ENCODE results near the gene MRPL17.

MRPL17 gene

DNA sequence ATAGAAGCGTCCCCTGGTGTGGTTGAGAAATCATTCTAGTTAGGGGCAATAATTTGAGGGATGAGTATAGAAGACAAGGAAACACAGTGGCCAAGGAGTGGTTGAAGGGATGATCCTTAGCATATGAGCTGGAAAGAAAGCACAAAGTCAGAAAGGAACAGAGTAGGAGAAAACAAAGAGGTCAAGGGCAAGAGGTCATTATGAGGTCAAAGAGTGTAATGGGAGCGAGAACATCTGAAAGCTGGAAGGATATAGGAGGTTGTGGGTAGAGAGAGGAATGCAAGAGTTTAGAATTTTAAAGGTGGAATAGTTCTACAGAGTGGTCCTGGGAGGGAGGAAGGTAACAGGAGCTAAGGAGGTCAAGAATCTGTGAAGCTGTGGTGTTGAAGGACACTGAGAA lies 29.5 kb downstream of the MRPL17 start:
- Mint-ChIP-seq H3K4me3 (no peak overlapping the region), H3K27ac (no peak overlapping the region), H3K36me3 (no peaks in the 10 kb centered on the region), H3K27me3 (no peaks in the 10 kb centered on the region), H3K4me1 (ENCODE audit: low read depth) (peaks cover 2% of the 10 kb centered on the region), H3K9me3 (ENCODE audit: low read depth) (no peaks in the 10 kb centered on the region)

DNA sequence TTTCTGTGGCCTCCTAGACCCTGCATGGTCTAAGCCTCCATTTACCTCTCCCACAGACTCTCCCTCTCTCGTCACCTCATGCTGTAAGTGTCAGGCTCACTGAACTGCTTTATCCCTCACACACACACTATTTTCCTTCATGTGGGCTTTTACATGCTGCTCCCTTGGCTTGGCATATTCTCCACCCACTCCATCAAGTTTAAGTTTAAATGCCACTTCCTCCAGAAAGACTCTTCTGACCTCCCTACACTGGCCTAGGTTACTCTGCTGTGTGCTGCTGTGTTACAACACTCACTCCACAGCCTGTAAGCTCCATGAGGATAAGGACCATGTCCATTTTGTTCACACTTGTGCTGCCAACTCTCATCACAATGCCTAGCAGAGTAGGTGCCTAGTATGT lies 30.0 kb downstream of the MRPL17 start:
- H3K4me1 Mint-ChIP-seq (ENCODE audit: low read depth) = peaks cover 2% of the 10 kb centered on the region
- no peak overlapping the region for H3K27ac Mint-ChIP-seq
- no peaks in the 10 kb centered on the region for H3K9me3 Mint-ChIP-seq (ENCODE audit: low read depth)

DNA sequence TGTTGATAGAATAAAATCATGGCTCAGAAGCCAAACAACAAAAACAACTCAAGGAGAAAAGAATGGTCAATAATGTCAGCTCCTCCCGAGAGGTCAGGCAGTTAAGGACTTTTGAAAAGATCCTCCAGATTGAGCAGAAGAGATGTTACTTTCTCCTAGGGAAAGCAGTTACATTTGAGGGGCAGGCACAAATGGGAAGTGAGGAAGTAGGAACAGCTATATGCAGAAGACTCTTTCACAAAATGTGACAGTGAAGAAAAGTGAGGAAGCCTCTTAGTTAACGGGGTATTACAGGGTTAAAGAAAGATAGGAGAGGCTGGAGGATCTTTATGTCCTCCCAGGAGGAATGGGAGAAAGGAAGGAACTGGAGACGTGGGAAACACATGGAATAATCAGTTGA lies 31.0 kb downstream of the MRPL17 start:
- H3K4me1 Mint-ChIP-seq (ENCODE audit: low read depth) = peaks cover 2% of the 10 kb centered on the region
- H3K9me3 Mint-ChIP-seq (ENCODE audit: low read depth) = no peaks in the 10 kb centered on the region
- no peaks in the 10 kb centered on the region for H3K36me3 Mint-ChIP-seq
- H3K27me3 Mint-ChIP-seq = no peaks in the 10 kb centered on the region
- H3K27ac Mint-ChIP-seq = no peak overlapping the region
- H3K4me3 Mint-ChIP-seq = no peak overlapping the region

More for the DNA sequence above, 30.0 kb downstream of the MRPL17 start:
- Mint-ChIP-seq H3K4me3 (no peak overlapping the region), H3K36me3 (no peaks in the 10 kb centered on the region), H3K27me3 (no peaks in the 10 kb centered on the region)

DNA sequence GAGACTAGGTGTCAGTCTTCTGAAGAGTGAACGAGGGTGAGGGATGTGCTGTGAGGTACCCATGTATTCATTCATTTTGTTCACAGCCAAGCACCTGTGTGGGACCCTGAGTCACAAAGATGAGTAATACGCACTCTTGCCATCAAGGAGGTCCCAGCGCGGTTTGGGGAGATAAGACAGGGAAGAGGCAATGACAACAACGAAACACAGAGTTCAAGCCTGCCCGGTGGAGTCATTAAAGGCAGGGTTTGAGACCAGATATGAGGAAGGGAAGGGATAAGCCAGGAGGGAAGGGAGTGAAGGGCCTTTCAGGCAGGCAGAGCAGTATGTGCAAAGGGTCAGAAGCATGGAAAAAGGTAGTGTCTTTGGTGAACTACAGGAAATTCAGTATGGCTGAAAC lies 32.2 kb downstream of the MRPL17 start:
- no peaks in the 10 kb centered on the region for H3K27me3 Mint-ChIP-seq
- no peaks in the 10 kb centered on the region for H3K36me3 Mint-ChIP-seq
- H3K4me1 Mint-ChIP-seq (ENCODE audit: low read depth) = peaks cover 1% of the 10 kb centered on the region
- no peak overlapping the region for H3K4me3 Mint-ChIP-seq
- no peaks in the 10 kb centered on the region for H3K9me3 Mint-ChIP-seq (ENCODE audit: low read depth)
- H3K27ac Mint-ChIP-seq = no peak overlapping the region

GRCh38 chr11:6650104-6650503 lies 33.0 kb downstream of the MRPL17 start:
- no peak overlapping the region for H3K4me3 Mint-ChIP-seq
- no peaks in the 10 kb centered on the region for H3K4me1 Mint-ChIP-seq (ENCODE audit: low read depth)
- H3K27ac Mint-ChIP-seq = no peak overlapping the region
- no peaks in the 10 kb centered on the region for H3K36me3 Mint-ChIP-seq
- H3K9me3 Mint-ChIP-seq (ENCODE audit: low read depth) = no peaks in the 10 kb centered on the region
- H3K27me3 Mint-ChIP-seq = no peaks in the 10 kb centered on the region

DNA sequence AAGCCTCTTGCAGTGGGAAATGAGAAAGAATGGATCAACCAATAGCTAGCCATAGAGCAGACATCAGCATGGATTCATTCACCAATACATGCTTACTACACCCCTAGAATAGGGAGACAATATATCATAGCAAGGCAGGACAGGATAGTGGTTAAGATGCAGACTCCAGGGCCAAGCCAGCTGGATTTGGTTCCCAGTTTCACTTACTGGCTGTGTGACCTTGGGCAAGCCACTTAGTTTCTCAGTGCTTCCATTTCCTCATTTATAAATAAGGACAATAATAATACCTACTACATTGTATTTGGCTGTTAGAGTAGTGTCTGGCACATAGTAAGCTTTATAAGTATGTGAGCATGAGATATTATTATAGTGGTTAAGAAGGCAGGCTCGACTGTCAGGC lies 34.6 kb downstream of the MRPL17 start:
- no peaks in the 10 kb centered on the region for H3K36me3 Mint-ChIP-seq
- no peaks in the 10 kb centered on the region for H3K9me3 Mint-ChIP-seq (ENCODE audit: low read depth)
- H3K4me3 Mint-ChIP-seq = no peak overlapping the region
- no peak overlapping the region for H3K27ac Mint-ChIP-seq
- no peaks in the 10 kb centered on the region for H3K4me1 Mint-ChIP-seq (ENCODE audit: low read depth)
- no peaks in the 10 kb centered on the region for H3K27me3 Mint-ChIP-seq

- no peaks in the 10 kb centered on the region for H3K4me1 Mint-ChIP-seq (ENCODE audit: low read depth)
- no peaks in the 10 kb centered on the region for H3K36me3 Mint-ChIP-seq
- H3K27me3 Mint-ChIP-seq = no peaks in the 10 kb centered on the region
- H3K27ac Mint-ChIP-seq = no peak overlapping the region
- H3K9me3 Mint-ChIP-seq (ENCODE audit: low read depth) = no peaks in the 10 kb centered on the region
- H3K4me3 Mint-ChIP-seq = no peak overlapping the region
Observed at GRCh38 chr11:6647836-6648235, 35.3 kb downstream of the MRPL17 start.

DNA sequence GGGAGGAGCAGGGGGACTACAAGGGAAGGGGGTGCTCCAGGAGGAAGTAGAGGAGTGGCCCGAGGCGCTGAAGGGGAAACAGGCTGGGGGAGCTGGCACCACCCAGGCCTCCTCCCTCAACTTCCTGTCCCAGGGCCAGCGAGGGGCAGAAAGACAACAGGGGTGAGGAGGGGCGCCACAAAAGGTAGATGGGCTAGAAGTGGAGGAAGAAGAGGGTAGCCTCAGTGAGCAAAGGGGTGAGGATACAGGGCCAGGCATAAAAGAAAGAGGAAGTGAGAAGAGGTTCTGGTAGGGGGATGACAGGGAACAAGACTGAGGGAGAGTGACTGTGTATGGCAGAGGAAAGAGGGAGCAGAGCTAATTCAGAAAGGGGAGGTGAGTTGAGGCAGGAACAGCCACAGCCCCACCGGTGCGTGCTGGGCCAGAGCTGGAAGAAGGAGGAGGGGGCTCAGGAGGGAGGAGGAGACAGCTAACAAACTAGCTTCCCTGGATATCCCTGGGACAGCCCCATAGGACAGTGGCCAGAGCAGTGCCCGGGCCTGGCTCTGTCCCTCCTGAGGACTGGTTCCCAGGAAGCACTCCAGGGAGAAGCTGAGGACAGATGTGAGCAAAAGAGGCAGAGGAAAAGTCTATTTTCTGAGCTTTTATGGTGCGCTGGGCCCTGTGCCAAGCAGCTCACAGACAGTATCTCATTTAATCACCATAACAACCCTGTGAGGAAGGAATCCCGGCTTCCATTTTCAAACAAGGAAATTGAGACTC lies 36.0 kb downstream of the MRPL17 start:
- Mint-ChIP-seq H3K9me3 (ENCODE audit: low read depth) (no peaks in the 10 kb centered on the region), H3K27me3 (no peaks in the 10 kb centered on the region), H3K27ac (no peak overlapping the region), H3K4me3 (no peak overlapping the region), H3K4me1 (ENCODE audit: low read depth) (no peaks in the 10 kb centered on the region), H3K36me3 (no peaks in the 10 kb centered on the region)

DNA sequence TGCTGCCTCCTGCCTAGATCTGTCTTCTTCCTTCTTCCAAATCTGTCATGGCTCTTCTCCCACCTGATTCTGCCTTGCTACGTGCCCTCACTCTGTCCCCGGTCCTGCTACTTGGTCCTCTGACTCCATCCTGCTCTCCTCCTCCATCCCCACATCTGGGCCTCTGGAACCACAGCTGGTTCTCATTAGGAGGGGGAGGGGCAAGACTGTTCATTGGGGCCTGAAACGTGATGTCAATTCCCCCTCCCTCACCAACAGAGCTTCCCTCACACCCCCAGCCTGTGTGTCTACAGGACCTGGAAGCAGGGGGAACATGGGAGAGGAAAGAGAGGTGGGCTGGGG lies 36.6 kb downstream of the MRPL17 start:
- Mint-ChIP-seq H3K36me3 (no peaks in the 10 kb centered on the region), H3K4me1 (ENCODE audit: low read depth) (no peaks in the 10 kb centered on the region), H3K4me3 (no peak overlapping the region), H3K27me3 (no peaks in the 10 kb centered on the region), H3K27ac (no peak overlapping the region), H3K9me3 (ENCODE audit: low read depth) (no peaks in the 10 kb centered on the region)

GRCh38 chr11:6646071-6646470 lies 37.1 kb downstream of the MRPL17 start:
- H3K36me3 Mint-ChIP-seq = no peaks in the 10 kb centered on the region
- H3K27me3 Mint-ChIP-seq = no peaks in the 10 kb centered on the region
- no peaks in the 10 kb centered on the region for H3K4me1 Mint-ChIP-seq (ENCODE audit: low read depth)
- H3K27ac Mint-ChIP-seq = no peak overlapping the region
- peak overlapping the region; percentile 28 for H3K4me3 Mint-ChIP-seq
- H3K9me3 Mint-ChIP-seq (ENCODE audit: low read depth) = no peaks in the 10 kb centered on the region

DNA sequence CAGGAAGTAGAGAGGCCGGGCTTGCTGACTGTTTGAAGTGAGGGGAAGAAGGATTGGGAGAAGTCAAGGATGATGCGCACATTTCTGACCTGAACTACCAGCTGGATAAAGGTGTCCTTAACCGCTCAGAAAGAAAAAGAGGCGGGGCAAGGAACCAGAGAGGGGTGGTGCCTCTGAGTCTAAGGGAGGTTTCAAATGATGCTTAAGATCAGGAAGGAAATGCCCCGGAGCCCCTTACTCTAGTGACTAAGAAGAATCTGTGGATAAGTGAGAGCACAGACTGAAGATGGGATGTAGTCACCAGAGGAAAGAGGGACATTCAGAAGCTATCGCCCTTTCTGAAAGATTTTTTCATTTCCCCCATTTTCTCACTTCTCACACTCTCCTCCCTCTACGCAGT lies 40.2 kb downstream of the MRPL17 start:
- H3K4me3 Mint-ChIP-seq = no peak overlapping the region
- H3K4me1 Mint-ChIP-seq (ENCODE audit: low read depth) = no peaks in the 10 kb centered on the region
- H3K36me3 Mint-ChIP-seq = peaks cover 3% of the 10 kb centered on the region
- H3K27ac Mint-ChIP-seq = no peak overlapping the region
- no peaks in the 10 kb centered on the region for H3K9me3 Mint-ChIP-seq (ENCODE audit: low read depth)
- no peaks in the 10 kb centered on the region for H3K27me3 Mint-ChIP-seq

DNA sequence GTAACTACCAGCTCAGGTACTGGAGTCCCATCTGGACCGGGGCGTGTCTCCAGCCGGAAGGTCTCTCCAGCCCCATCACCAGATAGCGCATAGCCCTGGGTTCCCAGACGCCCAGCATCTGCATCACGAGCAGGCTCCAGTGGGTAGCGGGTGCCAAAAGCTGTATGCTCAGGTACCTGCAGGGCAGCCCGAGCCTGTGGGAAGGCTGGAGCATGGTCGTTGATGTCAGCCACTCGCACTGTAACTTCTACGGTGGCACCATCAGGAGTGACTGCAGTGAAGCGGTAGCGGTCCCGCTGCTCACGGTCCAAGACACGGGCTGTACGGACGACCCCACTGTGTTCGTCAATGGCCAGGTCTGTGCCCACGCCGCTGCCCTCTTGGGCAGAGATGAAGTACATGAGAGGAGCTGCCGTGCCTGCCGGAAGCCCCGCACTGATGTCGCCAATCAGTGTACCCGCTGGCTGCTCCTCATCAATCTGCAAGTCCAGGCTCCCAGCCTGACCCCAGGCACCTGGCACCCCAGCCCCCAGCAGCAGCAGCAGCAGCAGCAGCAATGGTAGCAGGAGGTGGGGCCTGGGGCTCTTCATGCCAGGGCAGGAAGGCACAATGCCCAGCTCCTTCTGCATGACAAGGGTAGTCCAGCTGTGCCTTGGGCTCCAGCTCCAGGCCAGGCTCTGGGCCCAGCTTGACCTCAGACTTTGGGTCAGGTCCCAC lies 42.0 kb downstream of the MRPL17 start:
- no peaks in the 10 kb centered on the region for H3K27me3 Mint-ChIP-seq
- H3K36me3 Mint-ChIP-seq = peaks cover 3% of the 10 kb centered on the region
- no peaks in the 10 kb centered on the region for H3K4me1 Mint-ChIP-seq (ENCODE audit: low read depth)
- H3K4me3 Mint-ChIP-seq = no peak overlapping the region
- H3K9me3 Mint-ChIP-seq (ENCODE audit: low read depth) = no peaks in the 10 kb centered on the region
- H3K27ac Mint-ChIP-seq = no peak overlapping the region

GRCh38 chr11:6640036-6640984 lies 42.8 kb downstream of the MRPL17 start:
- H3K27me3 Mint-ChIP-seq = no peaks in the 10 kb centered on the region
- peaks cover 3% of the 10 kb centered on the region for H3K36me3 Mint-ChIP-seq
- H3K4me1 Mint-ChIP-seq (ENCODE audit: low read depth) = no peaks in the 10 kb centered on the region
- no peak overlapping the region for H3K4me3 Mint-ChIP-seq
- H3K27ac Mint-ChIP-seq = no peak overlapping the region
- no peaks in the 10 kb centered on the region for H3K9me3 Mint-ChIP-seq (ENCODE audit: low read depth)

DNA sequence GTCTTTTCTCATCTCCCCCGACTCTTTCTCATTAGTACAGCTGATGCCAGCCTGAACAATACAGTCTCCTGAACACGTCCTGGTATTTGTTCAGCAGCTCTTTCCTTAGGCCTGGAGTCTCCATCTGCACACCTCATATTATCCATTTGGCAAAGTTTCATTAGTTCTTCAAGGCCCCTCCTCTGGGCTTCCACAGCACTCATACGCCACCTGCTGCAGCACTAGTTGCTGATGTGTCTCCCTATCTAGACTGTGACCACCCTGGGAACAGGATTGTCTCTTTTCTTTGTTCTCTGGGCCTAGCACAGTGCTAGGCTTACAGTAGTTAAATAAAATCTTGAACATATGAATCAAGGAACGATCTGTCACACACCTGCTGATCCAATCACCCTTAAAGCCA lies 44.7 kb downstream of the MRPL17 start:
- Mint-ChIP-seq H3K27ac (no peak overlapping the region), H3K36me3 (peaks cover 3% of the 10 kb centered on the region), H3K27me3 (no peaks in the 10 kb centered on the region), H3K4me1 (ENCODE audit: low read depth) (no peaks in the 10 kb centered on the region), H3K4me3 (no peak overlapping the region), H3K9me3 (ENCODE audit: low read depth) (no peaks in the 10 kb centered on the region)

DNA sequence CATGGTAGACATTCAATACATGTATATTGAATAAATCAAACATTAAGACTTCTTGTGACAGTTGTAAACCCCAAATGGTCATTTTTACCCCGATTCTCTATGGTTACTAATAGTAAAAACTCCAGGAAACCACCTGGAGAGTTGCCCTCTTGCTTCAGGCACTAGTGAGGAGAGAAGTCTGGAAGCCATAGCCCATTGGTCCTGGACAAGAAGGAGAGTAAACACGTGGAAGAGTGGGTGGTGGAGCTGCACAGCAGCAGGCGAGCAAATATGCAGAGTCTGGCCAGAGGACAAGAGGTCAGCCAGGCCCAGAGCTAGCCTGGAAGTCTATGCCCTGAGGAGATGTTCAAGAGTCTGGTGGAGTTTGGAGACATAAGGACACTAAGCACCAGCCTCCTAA lies 45.3 kb downstream of the MRPL17 start:
- H3K36me3 Mint-ChIP-seq = peaks cover 3% of the 10 kb centered on the region
- H3K4me3 Mint-ChIP-seq = no peak overlapping the region
- H3K27ac Mint-ChIP-seq = no peak overlapping the region
- H3K9me3 Mint-ChIP-seq (ENCODE audit: low read depth) = no peaks in the 10 kb centered on the region
- no peaks in the 10 kb centered on the region for H3K4me1 Mint-ChIP-seq (ENCODE audit: low read depth)
- H3K27me3 Mint-ChIP-seq = no peaks in the 10 kb centered on the region
